HG03045 (cell line): ENCODE measurements around the gene CEP89.
"Not testable (repeated sequence)": the region's sequence is repeated elsewhere in the genome, so short reads cannot be mapped to it uniquely, and the experiment has no call there.

Source experiments
- ATAC-seq: cut with Tn5 transposase; IDR thresholded peaks from one replicate; pipeline ENCODE4 v1.9.1; 2021; ENCODE audit warnings: mild to moderate bottlenecking, moderate library complexity; ENCODE audit not compliant: unreplicated experiment

Gene CEP89

GRCh38 chr19:32969549-32969948 is 2.2 kb downstream of the CEP89 start:
- no peak for ATAC-seq

GRCh38 chr19:32966750-32967149 is 5.0 kb downstream of the CEP89 start:
- ATAC-seq = no peak

DNA sequence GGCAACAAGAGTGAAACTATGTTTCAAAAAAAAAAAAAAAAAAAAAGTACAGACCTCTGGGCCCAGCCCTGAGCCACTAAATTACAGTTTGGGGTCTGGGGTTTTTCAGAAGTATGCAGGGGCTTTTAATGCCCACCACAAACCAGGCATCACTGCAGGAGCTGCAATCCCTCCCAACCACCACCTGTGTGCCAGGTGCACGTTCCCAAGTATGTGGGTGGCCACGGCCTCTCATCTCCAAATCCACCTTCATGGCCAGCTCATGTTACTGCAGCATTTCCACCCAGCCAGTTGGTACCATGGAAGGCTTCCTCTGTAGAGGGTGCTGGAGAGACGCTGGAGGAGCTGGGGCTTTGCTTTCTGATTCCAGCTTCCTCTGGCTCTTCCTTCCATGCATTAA is 26.5 kb downstream of the CEP89 start:
- ATAC-seq = no peak

- ATAC-seq = not testable (repeated sequence)
These were observed 30.5 kb downstream of the CEP89 start for GRCh38 chr19:32941273-32941672.

- ATAC-seq = no peak
These were observed 35.7 kb downstream of the CEP89 start for GRCh38 chr19:32936065-32936464.

DNA sequence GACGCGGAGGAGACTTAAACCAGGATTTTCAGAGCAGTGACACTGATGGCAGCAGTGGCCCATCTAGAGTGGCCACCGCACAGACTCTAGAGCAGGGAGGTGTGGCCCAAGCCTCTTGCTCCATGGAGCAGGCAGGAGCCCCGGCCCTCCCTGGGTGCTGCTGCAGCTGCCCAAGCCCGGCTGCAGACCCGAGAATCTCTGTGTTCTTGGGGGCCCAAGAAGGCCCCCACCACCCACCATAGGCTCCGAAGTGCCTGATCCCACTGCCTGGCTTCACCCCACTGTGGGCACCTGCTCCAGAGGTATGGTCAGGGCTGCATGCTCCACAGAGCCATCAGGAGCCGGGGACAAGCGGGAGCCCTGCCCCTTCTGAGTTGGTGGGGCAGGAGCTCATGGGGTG is 36.1 kb downstream of the CEP89 start:
- no peak for ATAC-seq

- no peak for ATAC-seq
These were observed 38.2 kb downstream of the CEP89 start for GRCh38 chr19:32933571-32933970.

GRCh38 chr19:32930567-32930966 is 41.2 kb downstream of the CEP89 start:
- no peak for ATAC-seq

GRCh38 chr19:32928806-32929205 is 43.0 kb downstream of the CEP89 start:
- ATAC-seq = no peak

DNA sequence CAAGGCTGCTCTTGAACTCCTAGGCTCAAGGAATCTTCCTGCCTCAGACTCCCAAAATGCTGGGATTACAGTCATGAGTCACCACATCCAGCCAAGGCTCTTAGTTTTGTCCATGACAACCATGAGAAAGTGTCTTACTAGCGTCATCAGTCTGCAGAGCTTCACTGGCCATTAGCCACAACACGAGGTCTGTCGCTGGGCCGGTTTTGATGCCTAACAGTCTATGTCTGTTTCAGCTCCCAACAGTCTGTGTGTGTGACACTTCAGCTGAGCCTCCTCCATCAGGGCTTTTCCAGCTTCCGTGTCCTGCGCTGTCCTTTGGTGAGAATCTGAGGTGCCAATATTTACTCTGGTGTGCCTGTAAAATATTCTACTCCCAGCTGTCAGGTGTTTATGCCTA is 47.6 kb downstream of the CEP89 start:
- ATAC-seq = no peak

DNA sequence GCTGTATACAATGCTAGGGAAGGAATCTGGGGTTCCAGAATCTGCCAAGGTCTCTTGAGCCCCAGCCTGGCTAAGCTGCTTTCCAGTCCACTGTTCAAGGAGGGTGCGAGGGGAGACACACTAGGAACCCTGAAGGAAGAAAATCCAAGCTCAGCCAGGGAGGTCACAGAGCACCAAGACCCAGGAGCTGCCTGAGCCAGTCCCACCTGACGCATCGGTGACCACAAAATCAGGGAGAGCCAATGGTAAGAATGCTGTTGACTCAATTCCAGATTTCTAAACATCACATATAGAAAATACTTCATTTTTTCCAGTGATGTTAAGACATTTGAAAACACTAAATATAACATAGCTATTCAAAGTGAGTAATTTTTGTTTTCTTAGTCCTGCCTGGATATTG is 50.1 kb downstream of the CEP89 start:
- ATAC-seq = no peak

GRCh38 chr19:32919365-32919764 is 52.4 kb downstream of the CEP89 start:
- ATAC-seq = no peak

DNA sequence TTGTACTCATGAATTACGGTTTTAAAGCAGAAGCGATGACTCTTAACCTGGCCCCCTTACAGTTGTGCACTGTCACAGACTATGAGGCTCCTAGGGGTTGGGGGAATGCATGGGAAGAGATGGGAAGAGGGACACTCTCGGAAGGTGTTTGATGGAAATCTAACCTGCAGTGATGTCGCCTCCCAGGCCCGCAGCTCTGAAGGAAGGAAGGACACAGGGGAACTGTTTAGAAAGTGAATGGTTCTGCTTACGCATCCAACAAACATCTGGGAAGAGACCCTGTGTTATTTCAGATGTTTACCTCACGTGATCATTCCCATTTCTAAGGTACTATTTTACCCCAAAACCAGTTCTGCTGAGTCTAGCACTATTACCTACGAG is 54.2 kb downstream of the CEP89 start:
- no peak for ATAC-seq

DNA sequence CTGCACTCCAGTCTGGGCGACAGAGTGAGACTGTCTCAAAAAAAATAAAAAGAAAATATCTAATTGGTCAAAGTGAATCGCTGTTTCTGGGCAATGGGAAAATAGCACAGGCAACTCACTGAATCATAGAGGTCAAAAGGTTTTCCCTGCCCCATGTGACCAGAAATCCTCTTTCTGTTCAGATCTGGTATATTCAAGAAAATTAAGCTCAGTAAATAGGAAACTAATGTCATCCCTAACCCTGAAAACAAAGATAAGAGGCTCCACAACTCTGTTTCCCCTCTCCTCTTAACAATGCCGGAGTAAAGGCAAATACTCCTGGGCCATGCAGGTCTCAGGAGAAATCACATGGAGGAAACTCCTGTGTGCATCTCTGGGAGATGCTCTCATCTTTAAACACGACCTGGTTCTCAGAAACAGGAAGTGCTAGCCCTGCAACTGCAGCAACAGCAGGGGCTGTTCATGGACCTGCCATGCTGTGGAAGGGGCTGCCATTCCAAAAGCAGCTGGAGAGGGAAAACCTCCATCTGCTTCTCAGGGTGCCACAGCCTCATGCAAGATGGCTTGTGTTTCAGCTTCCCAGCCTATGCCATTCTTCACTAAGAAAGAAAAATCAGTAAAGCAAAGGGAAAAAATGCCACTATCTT is 54.7 kb downstream of the CEP89 start:
- no peak for ATAC-seq

- ATAC-seq = no peak
These were observed 56.7 kb downstream of the CEP89 start for GRCh38 chr19:32914879-32915660.

DNA sequence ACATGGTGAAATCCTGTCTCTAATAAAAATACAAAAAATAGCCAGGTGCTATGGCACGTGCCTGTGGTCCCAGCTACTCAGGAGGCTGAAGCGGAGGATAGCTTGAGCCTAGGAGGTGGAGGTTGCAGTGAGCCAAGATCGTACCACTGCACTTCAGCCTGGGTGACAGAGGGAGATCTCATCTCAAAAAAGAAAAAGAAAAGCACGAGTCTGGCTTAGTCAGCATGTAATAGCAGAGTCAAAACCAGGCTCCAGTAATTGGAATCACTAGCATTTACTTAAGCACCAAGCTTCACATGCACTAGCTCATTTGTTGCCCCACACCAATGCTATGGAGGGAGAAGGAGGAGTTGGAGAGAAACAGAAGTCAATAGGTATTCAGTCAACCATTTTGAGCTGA is 60.3 kb downstream of the CEP89 start:
- ATAC-seq = no peak

DNA sequence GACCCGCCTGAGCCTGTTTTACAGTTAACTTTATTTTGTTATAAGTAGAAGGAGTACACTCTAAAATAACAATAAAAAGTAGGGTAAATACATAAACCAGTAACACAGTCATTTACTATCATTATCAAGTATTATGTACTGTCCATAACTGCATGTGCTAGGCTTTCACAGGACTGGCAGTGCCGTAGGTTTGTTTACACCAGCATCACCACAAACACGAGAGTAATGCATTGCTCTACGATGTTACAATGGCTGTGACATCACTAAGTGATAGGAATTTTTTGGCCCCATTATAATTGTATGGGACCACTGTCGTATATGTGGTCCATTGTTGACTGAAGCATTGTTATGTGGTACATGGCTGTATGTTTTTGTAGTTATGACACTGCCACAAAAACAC is 60.9 kb downstream of the CEP89 start:
- no peak for ATAC-seq

DNA sequence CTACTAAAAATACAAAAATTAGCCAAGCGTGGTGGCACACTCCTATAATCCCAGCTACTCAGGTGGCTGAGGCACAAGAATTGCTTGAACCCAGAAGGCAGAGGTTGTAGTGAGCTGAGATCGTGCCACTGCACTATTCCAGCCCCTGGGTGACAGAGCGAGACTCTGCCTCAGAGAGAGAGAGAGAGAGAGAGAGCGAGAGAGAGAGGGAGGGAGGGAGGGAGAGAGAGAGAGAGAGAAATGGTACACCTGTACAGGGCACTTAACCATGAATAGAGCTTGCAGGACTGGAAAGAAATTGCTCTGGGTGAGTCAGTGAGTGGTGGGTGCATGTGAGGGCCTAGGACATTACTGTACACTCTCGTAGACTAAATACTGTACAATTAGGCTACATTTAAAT is 61.7 kb downstream of the CEP89 start:
- ATAC-seq = no peak

GRCh38 chr19:32909257-32909656 is 62.5 kb downstream of the CEP89 start:
- ATAC-seq = no peak

GRCh38 chr19:32908641-32909190 is 63.0 kb downstream of the CEP89 start:
- ATAC-seq = no peak

- ATAC-seq = no peak
These were observed 69.3 kb downstream of the CEP89 start for GRCh38 chr19:32902448-32902847.

GRCh38 chr19:32901504-32902161 is 70.1 kb downstream of the CEP89 start:
- ATAC-seq = no peak
